ENCODE data around the gene PDK1.
A peak's percentile ranks its signal among the peaks of the same experiment; 100 is the strongest.
"Not testable (repeated sequence)": the region's sequence is repeated elsewhere in the genome, so short reads cannot be mapped to it uniquely, and the experiment has no call there.

Gene PDK1

GRCh38 chr2:172555522-172556283 lies at the start of gene PDK1:
TSS of gene PDK1 (plus strand) at chr2:172556090. CDS start at chr2:172556151, 61 bp downstream.
- DNase-seq, result peak; percentile 49

GRCh38 chr2:172507199-172507598 lies 48.7 kb upstream of the PDK1 start:
- no peak for DNase-seq

- no peak for DNase-seq
Measured at GRCh38 chr2:172510088-172510487, 45.8 kb upstream of the PDK1 start.

GRCh38 chr2:172510548-172510947 lies 45.3 kb upstream of the PDK1 start:
- no peak for DNase-seq

- no peak for DNase-seq
Measured at GRCh38 chr2:172512810-172513523, 42.9 kb upstream of the PDK1 start.

GRCh38 chr2:172513524-172513900 lies 42.4 kb upstream of the PDK1 start:
- no peak for DNase-seq

GRCh38 chr2:172513935-172514586 lies 41.8 kb upstream of the PDK1 start:
- peak; percentile 22 for DNase-seq

GRCh38 chr2:172516299-172516698 lies 39.6 kb upstream of the PDK1 start:
- no peak for DNase-seq

- DNase-seq, result no peak
Measured at GRCh38 chr2:172518995-172519394, 36.9 kb upstream of the PDK1 start.

- no peak for DNase-seq
Measured at GRCh38 chr2:172525601-172526000, 30.3 kb upstream of the PDK1 start.

GRCh38 chr2:172531309-172531708 lies 24.6 kb upstream of the PDK1 start:
- no peak for DNase-seq

GRCh38 chr2:172532461-172532860 lies 23.4 kb upstream of the PDK1 start:
- DNase-seq, result not testable (repeated sequence)

- DNase-seq, result no peak
Measured at GRCh38 chr2:172533687-172534086, 22.2 kb upstream of the PDK1 start.

GRCh38 chr2:172535119-172535518 lies 20.8 kb upstream of the PDK1 start:
- no peak for DNase-seq

GRCh38 chr2:172537851-172538250 lies 18.0 kb upstream of the PDK1 start:
- DNase-seq, result not testable (repeated sequence)

- no peak for DNase-seq
Measured at GRCh38 chr2:172539767-172540166, 16.1 kb upstream of the PDK1 start.

GRCh38 chr2:172540421-172540820 lies 15.5 kb upstream of the PDK1 start:
- no peak for DNase-seq

- no peak for DNase-seq
Measured at GRCh38 chr2:172545408-172546075, 10.3 kb upstream of the PDK1 start.

GRCh38 chr2:172549131-172549530 lies 6.8 kb upstream of the PDK1 start:
- no peak for DNase-seq

GRCh38 chr2:172549802-172550201 lies 6.1 kb upstream of the PDK1 start:
- DNase-seq, result not testable (repeated sequence)

GRCh38 chr2:172550419-172550818 lies 5.5 kb upstream of the PDK1 start:
- no peak for DNase-seq

- no peak for DNase-seq
Measured at GRCh38 chr2:172551271-172551670, 4.6 kb upstream of the PDK1 start.

- no peak for DNase-seq
Measured at GRCh38 chr2:172552547-172553291, 3.2 kb upstream of the PDK1 start.
